HG02798 (cell line): ENCODE data around the gene ELOVL7.
"Not testable (repeated sequence)": the region's sequence is repeated elsewhere in the genome, so short reads cannot be mapped to it uniquely, and the experiment has no call there.

Experiments used
- ATAC-seq: cut with Tn5 transposase; IDR thresholded peaks from one replicate; pipeline ENCODE4 v1.9.1; 2021; ENCODE audit warnings: mild to moderate bottlenecking; ENCODE audit not compliant: unreplicated experiment, poor library complexity

Gene ELOVL7

DNA sequence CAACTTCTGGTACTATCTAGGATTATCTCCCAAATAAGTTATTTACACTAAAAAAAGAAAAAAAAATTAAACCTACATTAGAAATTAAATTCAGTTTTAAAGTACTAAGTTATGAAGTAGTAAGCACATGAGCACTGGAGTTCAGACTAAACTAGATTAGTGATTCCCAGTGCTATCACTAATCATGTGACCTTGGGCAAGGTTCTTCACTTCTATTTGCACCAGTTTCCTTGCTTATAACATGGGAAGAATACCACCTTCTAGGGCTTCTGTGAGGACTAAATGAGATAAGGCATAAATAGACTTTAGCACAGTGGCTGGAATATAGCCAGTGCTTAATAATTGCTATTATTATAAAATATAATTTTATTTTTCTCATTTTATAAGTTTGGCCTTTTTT, 10.5 kb downstream of the ELOVL7 start:
- no peak for ATAC-seq

DNA sequence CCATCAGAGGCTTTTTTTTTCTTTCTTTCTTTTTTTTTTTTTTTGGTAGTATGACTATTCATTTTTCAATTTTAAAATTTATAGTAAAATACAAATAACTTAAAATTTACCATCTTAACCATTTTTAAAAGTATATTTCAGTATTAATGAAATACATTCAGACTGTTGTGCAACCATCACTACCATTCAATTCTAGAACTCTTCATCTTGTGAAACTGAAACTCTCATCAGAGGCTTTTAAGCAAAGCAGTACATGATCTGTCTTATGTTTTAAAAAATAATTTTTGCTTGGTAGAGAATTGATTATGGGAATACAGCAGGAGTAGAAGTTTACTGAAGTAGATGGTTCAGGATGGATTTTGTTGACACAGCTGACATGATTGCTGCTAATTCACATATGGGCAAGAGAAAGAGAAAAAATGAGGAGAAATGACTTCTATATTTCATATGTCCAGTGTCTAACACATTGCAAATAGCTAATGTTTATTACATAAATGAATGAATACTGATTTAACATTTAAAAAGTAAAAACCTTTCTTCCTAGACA, 13.4 kb downstream of the ELOVL7 start:
- ATAC-seq, result peak; percentile 47

DNA sequence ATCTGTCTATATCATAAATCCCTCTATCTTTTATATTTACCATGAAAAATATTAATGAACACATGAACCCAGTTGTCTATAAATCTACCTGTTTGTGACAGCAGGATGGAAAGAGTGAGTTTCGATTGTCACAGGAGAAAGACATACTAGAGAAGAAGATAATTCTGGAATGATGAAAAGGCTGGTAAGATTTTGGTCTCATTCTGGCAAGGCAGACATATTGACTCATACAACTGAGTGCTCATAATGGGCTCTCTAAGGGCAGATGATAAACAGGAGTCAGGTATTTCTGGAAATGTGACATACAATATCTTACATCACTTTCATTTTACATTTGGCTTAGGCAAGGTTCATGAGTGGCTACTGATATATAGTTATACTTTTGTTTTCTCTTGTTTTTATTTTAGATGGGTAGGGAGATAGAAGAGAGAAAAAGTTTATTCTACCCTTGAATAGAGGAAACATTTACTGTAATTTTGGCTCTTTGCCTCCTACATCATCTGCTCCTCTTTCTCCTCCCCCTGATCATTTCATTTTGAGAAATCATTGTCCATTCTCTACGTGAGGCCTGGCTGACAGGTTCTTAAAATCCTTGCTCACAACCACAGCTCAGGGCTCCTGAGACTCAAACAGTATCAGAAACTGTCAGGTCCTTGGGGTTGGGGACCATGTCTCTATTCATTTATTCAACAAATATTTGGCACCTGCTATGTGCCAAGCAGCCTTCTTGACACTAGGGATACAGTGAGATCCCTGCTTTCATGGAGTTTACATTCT, 14.4 kb downstream of the ELOVL7 start:
- no peak for ATAC-seq

DNA sequence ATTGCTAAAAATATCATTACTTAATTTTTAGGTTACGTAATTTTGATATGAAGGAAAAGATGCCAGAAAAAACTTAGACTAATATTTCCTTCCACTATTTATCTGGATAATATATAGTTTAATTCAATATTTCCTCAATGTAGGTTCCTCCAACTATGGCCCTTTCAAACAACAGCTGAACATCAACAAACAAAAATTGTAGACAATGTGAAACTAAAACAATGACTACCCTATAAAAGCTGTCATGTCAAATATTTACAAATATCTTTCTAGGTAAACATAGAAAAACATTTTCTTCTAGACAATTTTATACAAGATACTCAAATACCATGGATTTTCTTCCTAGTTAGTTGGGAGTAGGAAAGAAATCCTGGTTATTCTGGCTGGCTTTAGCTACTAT, 16.9 kb downstream of the ELOVL7 start:
- ATAC-seq, result no peak

DNA sequence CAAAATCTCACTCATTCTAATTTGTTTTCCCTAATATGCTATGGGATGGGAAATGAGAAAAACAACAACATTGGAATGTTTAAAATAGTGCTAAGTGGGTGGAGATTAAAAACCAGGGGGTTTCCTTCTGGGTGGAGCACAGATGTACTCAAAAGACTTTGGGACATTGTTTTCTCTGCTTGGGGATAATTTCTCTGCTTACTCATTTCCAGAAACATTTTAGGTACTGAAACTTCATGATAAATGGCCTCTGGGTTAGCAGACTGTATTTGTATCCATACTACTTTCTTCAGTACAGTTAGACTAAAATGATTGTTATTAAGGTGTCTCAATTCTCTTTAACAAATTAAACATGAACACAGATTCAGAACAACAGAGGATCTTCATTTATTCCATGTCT, 17.4 kb downstream of the ELOVL7 start:
- ATAC-seq, result peak; percentile 73

DNA sequence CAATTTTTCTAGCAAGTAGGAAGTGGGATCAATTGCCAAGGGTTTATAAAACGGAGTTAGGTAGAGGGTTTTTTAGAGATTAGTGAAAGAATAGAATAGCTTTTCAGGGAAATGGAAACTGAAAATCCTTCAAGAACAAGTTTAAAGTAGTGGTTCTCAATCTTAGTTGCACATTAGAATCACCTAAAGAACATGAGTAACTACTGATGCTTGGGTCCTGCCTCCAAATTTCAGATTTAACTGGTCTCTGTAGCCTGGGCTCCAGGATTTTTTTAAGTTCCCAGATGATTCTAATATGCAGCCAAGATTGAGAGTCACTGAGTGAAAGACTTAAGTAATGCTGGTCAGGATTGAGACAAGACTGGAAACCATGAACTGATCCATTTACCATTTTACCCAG, 20.5 kb downstream of the ELOVL7 start:
- no peak for ATAC-seq

DNA sequence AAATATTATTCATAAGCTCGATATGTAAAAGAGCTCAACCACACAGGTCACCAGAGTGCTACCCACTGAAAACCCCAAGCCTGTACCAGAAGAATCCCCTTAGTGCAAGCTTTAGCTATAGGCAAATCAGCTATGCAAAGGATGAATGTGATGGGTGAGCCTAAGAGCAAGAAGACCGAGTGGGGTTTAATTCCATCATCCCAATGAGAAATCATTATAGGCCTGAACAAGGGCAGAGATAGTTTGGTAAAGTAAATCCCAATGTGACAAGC, 21.8 kb downstream of the ELOVL7 start:
- peak; percentile 52 for ATAC-seq

DNA sequence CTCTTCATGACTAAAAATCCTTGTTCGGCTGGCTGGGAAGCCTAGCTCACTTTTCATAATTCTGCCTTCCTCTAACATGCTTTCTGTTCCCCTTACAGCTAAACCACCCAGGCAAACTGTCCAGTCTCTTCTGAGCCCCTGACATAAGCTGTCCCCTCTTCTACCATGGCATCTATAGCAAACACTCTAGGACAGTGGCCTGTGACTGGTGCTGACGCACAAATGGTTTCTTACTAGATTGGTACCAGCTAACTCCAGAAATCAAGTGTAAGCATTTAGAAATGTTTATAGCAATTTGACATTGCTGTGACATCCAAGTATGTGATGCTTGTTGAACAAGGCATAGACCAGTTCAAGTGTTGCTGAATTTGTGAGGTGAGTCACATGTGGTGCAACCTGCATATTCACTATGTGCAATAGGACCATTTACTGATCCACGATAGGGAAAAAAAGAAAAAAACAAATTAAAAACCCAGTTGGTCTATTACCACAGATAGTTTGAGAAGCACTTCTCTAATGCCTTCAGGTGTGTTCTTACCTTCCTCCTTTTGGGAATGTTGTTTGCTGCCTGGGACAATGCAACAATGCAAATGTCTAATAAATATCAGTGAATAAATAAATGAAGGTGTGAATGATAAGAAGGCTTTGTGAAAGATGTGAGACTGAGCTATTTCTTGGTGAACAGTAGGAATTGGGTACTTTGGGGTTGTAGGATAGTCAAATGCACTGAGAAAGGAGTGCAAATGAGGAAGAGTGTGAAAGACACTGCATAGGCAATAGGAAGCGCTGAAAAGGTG, 22.4 kb downstream of the ELOVL7 start:
- no peak for ATAC-seq

DNA sequence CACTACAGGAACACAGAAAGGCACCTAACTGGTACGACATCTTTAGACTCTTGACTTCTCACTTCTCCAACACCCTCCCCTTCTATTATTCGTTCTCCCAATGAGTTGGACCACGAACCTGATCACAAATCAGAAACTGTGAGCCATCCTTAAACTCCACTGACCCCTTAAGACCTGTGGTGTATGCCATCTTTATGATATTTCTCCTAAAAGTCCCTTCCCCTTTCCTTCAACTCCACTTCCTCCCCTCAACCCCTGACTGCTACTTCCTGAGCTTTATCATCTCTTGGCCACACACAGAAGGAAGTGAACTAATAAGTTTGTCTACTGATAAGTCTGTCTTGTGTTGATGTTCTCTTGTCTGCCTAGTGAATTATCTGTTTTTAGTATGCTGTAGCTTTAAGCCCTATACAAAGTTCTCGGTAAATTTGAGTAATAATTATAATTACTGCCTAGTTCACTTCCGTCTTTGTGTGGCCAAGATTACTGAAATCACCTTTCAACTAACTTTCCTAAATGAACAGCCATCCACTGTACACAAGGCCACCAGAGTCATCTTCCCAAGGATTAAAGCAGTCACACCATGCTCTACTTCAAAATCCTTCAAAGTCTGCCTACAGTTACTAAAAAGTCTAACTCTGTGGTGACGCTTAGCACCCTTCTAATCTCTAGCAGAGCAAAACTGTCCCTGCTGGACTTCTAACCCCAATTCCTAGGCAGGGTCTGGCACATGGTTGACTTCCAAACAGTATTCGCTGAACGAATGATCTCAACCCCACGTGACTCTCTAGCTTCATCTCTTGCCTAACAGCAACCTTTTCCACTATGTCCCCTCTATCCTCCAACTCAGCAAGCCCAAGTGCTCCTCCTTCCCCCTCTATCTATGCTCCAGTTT, 23.2 kb downstream of the ELOVL7 start:
- ATAC-seq, result no peak

DNA sequence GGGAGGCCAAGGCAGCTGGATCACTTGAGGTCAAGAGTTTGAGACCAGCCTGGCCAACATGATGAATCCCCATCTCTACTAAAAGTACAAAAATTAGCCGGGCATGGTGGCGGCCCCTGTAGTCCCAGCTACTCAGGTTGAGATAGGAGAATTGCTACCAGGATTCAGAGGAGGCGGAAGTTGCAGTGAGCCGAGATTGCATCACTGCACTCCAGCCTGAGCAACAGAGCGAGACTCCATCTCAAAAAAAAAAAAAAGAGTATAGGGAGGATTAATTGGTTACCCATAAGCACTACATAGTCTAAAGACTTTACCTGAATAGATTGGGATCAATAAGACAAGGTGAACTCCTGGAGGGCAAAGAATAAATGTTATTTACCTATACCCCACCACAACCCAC, 27.9 kb downstream of the ELOVL7 start:
- not testable (repeated sequence) for ATAC-seq

DNA sequence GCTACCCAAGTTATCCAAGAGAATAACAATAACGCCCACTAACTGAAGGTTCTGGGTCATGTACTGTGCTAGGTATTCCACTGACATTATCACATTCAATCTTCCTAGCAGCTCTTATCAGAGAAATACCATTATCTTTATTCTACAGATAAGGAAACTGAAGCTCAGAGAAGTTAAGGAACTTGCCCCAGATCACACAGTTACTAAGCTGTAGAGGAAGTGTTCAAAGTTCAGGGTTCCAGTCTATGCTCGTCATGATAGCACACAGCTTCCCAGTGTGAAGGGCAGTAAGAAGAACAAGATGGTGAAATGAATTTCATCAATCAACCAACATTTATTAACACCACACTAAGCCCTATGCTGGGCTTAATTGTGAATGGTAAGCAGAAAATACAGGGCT, 29.6 kb downstream of the ELOVL7 start:
- no peak for ATAC-seq

DNA sequence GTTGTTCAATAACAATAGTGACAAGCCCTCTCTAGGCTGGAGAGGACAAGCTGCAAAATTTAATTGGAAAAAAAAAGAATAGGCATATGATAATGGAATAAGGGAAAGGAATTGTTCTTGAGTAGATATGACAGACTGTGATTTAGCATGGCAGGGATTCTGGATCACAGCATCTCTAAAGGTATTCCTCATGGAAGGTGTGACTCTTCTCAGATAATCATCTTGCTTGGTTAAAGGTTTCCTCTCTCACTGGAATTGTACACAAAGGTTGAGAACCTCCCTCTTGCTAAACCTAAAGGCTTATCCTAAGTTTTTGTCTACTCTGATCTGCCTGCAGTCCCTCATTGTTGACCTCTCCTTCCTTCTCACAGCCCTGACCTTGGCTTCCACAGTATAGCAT, 31.6 kb downstream of the ELOVL7 start:
- no peak for ATAC-seq

DNA sequence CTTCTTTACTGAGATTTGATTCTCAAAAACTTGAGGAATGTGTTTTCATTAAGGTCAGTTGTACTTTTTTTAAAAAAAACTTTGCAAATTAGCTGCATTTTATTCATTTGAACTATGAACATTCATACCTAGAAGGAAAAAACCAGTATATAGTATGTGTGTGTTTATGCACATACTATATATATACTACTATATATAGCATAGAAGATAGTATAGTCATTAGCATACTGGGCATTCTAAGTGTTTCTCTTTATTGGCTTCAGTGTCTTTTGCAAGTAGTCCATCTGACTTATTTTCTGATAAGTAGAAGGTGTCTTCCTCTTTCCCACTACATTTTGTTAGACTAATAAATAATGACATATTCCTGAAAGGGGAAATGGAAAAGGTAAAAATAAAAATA, 33.0 kb downstream of the ELOVL7 start:
- peak; percentile 33 for ATAC-seq

DNA sequence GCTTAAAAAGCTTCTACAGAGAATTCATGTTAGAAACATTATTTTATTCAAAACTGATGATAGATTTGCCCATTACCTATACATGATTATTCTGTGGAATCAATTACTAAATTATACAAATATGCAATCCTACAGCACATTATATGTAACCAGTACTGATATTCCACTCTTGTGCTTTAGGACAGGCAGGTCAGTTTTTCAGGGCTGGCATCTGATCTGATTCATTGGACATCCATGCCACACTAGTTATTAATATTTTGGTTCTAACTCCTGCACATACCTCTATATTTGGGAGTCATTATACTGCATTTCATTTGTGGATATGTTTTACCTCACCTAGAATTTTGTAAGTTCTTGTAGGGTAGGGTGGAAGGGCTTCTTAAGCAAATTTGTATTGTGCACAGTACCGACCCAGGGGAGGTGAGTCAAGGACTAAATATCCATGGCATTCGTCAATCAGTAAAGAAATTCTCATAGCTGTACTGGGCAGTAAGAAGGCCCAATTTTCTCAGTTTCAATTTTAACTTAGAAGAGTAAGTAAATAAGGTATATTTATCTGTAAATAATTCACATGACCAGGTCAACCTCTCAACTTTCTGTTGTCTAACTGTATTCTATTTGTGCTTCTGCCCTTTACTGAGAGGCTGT, 33.5 kb downstream of the ELOVL7 start:
- ATAC-seq, result peak; percentile 75

DNA sequence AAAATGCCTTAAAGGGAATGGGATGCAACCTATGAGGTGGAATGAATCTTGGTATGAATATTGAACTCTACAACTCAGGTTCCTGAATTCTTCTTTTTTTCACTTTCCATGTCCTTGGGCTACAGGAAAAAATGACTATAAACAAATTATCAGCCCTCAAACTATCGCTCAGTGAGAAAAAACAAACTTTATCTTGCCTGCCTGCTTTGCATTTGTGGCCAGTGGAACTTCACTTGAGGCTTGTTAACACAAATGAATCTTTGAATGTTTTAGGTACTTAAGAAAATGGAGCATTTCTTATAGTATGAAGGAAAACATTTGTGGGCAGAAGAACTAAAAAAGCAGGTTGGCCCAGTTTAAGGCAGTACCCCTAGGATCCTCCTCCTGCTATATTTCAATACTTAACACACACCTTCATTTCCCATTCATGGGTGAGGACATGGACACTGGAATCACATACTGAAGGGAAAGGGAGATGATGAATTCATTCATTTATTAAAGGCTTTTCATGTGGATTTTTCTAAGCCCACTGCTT, 34.1 kb downstream of the ELOVL7 start:
- ATAC-seq, result no peak

DNA sequence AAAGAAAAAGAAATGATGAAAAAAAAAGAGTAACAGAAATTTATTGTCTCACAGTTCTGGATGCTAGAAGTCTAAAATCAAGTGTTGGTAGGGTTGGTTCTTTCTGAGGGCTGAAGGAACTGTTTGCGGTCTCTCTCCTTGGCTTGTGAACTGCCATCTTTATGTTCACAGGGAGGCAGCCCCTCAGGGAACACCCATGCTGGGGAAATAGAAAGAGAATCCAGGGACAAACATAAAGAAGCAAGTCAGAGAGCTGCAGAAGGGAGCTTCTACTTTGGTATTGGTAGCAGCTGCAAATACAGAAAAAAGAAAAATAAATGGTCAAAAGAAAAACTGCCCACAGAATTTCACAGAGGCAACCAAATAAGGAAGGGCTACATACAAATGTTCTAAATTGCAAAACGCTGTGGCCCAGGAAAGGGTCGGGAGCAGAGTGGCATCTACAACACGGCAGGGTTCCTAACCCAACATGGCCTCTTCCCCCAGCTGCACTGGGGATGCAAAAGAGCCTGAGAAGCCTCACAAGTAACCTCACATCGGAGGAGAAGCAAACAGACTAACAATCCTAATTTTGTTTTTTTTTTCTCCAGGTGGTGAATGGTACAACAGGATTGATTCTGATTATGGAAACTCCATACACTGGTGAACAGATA, 37.4 kb downstream of the ELOVL7 start:
- ATAC-seq, result no peak

DNA sequence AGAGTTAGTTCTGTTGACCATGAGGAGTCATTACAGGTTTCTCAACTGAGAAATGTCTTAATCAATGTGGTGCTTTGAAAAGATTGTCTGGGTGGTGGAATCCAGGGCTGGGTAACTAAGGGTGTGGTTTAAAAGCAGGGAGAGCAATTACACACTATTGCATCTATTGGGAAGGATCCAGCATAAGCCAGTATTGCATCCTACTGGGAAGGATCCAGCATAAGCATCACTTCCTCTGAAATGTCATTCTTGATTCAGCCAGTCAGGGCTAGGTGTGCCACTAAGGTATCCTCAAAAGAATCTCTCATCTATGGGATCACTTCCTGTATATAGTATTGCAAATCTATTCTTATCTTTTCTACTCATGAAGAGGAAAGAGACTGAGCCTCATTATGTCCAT, 38.6 kb downstream of the ELOVL7 start:
- ATAC-seq, result no peak

DNA sequence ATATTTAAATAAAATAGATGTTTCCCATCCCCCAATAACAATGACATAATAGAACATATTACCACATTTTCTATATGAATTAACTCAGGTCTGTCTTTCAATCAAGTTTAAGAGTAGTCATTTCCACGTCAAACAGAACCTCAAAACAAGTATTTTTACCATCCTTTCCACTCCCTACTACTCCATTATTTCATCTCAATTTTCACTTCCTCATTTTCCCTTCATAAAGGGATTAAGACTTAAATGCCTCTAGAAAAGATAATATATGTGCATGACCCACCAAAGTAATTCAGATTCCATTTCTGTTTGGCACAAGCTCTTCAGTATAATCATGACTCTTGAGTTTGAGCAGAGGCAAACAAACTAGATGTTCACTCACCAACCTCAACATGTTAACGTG, 40.4 kb downstream of the ELOVL7 start:
- ATAC-seq, result no peak

DNA sequence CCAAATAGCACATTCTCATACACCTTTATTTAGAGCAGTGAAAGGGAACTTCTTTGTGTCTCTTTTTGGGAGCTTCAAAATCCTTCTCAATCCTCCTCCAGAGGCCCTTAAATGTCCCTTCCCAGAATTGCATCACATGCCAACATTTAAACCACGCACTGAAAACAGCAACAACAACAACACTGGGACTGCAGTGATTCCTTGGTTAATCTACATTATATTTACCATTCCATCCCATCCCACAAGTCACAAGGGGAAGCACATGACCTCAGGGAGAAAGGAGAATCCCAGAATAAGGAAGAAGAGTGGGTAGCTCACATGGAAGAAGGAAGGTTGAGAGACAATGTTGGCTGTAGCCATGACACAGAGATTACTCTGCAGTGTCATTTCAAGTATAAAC, 41.1 kb downstream of the ELOVL7 start:
- no peak for ATAC-seq

DNA sequence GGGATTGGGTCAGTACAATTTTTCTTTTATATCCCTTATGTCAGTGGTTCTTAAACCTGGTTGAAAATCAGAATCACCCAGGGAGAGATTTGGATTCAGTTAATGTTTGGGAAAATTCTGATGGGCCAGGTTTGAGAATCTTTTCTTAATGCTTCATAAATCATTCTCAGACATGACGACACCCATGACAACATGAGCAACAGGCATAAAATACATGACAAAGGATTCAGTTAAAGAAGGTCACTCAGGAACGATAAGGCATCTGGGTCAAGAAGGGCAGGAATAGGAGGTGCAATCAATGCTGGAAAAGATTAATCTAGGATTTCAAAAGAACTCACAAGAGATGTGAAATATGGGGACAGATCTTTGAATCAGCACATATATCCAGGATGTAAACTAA, 41.8 kb downstream of the ELOVL7 start:
- no peak for ATAC-seq
